HG03135 (cell line): ENCODE results near the gene NFAT5.
"Not testable (repeated sequence)": the region's sequence is repeated elsewhere in the genome, so short reads cannot be mapped to it uniquely, and the experiment has no call there.

Experiments
- ATAC-seq: cut with Tn5 transposase; IDR thresholded peaks from one replicate; pipeline ENCODE4 v1.9.1; 2021; ENCODE audit warnings: mild to moderate bottlenecking, moderate library complexity; ENCODE audit not compliant: unreplicated experiment

The NFAT5 gene

GRCh38 chr16:69554495-69554894, 11.3 kb upstream of the NFAT5 start:
- ATAC-seq: no peak

- no peak for ATAC-seq
These were observed 10.3 kb upstream of the NFAT5 start for GRCh38 chr16:69555437-69555836.

GRCh38 chr16:69555867-69556266, 9.9 kb upstream of the NFAT5 start:
- no peak for ATAC-seq

- no peak for ATAC-seq
These were observed 6.6 kb upstream of the NFAT5 start for GRCh38 chr16:69559164-69559563.

GRCh38 chr16:69561367-69561766, 4.4 kb upstream of the NFAT5 start:
- ATAC-seq: not testable (repeated sequence)

- ATAC-seq: no peak
These were observed 3.9 kb upstream of the NFAT5 start for GRCh38 chr16:69561901-69562300.

- no peak for ATAC-seq
These were observed 3.0 kb upstream of the NFAT5 start for GRCh38 chr16:69562813-69563212.

- peak; percentile 47 for ATAC-seq
These were observed 1.9 kb upstream of the NFAT5 start for GRCh38 chr16:69563605-69564580.

- ATAC-seq: no peak
These were observed 708 bp upstream of the NFAT5 start for GRCh38 chr16:69564845-69565670.

- peak; percentile 21 for ATAC-seq
These were observed 644 bp downstream of the NFAT5 start for GRCh38 chr16:69566240-69566980.

GRCh38 chr16:69566981-69567680, 1.4 kb downstream of the NFAT5 start:
- ATAC-seq: no peak

GRCh38 chr16:69568676-69569075, 2.9 kb downstream of the NFAT5 start:
- no peak for ATAC-seq

- not testable (repeated sequence) for ATAC-seq
These were observed 13.0 kb downstream of the NFAT5 start for GRCh38 chr16:69578771-69579170.

- no peak for ATAC-seq
These were observed 14.2 kb downstream of the NFAT5 start for GRCh38 chr16:69579783-69580481.

GRCh38 chr16:69581297-69581696, 15.5 kb downstream of the NFAT5 start:
- no peak for ATAC-seq

- not testable (repeated sequence) for ATAC-seq
These were observed 18.7 kb downstream of the NFAT5 start for GRCh38 chr16:69584493-69584892.

GRCh38 chr16:69589434-69590269, 23.9 kb downstream of the NFAT5 start:
- no peak for ATAC-seq

GRCh38 chr16:69590590-69590989, 24.8 kb downstream of the NFAT5 start:
- ATAC-seq: no peak

- no peak for ATAC-seq
These were observed 28.0 kb downstream of the NFAT5 start for GRCh38 chr16:69593751-69594255.
